GM18505 (cell line): ENCODE data around the gene XPO6.

Experiments
- ATAC-seq: cut with Tn5 transposase; IDR thresholded peaks from one replicate; pipeline ENCODE4 v1.9.1; 2021; ENCODE audit not compliant: unreplicated experiment
- POLR2A ChIP-seq: IDR thresholded peaks from 4 replicates; pipeline ENCODE4 v1.6.1; 2011; ENCODE audit warnings: borderline replicate concordance; ENCODE audit not compliant: insufficient read depth, insufficient read length; ENCODE audit errors: extremely low read depth

The XPO6 gene

GRCh38 chr16:28052274-28053128 is 159.3 kb downstream of the XPO6 start:
- TF ChIP-seq POLR2A: no peak

GRCh38 chr16:28051486-28051885 is 160.3 kb downstream of the XPO6 start:
- no peak for TF ChIP-seq POLR2A
- no peak for ATAC-seq

More at GRCh38 chr16:28052274-28053128, 159.3 kb downstream of the XPO6 start:
- no peak for ATAC-seq
